Psoas muscle (tissue), 8 donors: Measurements from ENCODE around the gene PCNX4. TPM values are rescaled to one million over a fixed set of nuclear protein-coding genes. Genes with fewer than 3 reads are reported as not detected.

Experiments
- ATAC-seq, 4 donors: fragments of 200-7000 bp; cut with Tn5 transposase; one replicate each; pipeline ENCODE4 v1.9.1; 2020; ENCODE audit warnings: moderate library complexity in 3 of 4, mild to moderate bottlenecking in 2 of 4
- DNase-seq, 2 donors: peaks; one replicate each; pipeline ENCODE4 v3.0.0-alpha.2; 2020
- H3K27ac ChIP-seq: fragments of 200-600 bp; one replicate; pipeline ENCODE4 v1.8.0; 2022
- H3K27me3 ChIP-seq, 3 donors: fragments of 200-600 bp in 1 of 3; one replicate each; pipeline versions ENCODE4 v1.6.1 to v1.8.0; 2013 to 2022; ENCODE audit warnings: low read length in 2 of 3, mild to moderate bottlenecking in 2 of 3, moderate library complexity in 1 of 3; ENCODE audit not compliant: insufficient read depth in 3 of 3
- H3K36me3 ChIP-seq, 2 donors: fragments of 200-600 bp in 1 of 2; one replicate each; pipeline versions ENCODE4 v1.6.1 to v1.8.0; 2013 to 2022; ENCODE audit warnings: low read depth in 1 of 2, mild to moderate bottlenecking in 1 of 2, moderate library complexity in 1 of 2; ENCODE audit not compliant: insufficient read depth in 1 of 2
- H3K4me1 ChIP-seq: fragments of 200-600 bp; one replicate; pipeline ENCODE4 v1.8.0; 2022
- H3K4me3 ChIP-seq: fragments of 200-600 bp; one replicate; pipeline ENCODE4 v1.8.0; 2022; ENCODE audit warnings: mild to moderate bottlenecking
- H3K9me3 ChIP-seq: fragments of 200-600 bp; one replicate; pipeline ENCODE4 v1.8.0; 2022
- WGBS, 3 donors: extraction: QIAGEN DNeasy Blood & Tissue Kit; methylation state at CpG; one replicate each; pipeline versions ENCODE4 v1.1.6 to v1.1.7; 2013; 5-methylcytosine and 5-hydroxymethylcytosine counted together
- intact Hi-C, 2 donors: fragments of 100-400 bp; cut with DNase I; formaldehyde crosslinking; loops; one replicate each; pipeline versions ENCODE4 v1.11.0 to v1.14.2; 2022
- polyA plus RNA-seq, 3 donors: library from polyadenylated mRNA; stranded (reverse); fragments of 200-250 nt; gene quantifications; one replicate each; pipeline ENCODE4 v1.2.3, GENCODE V29; 2013
- total RNA-seq, 4 donors: library from RNA; stranded (reverse); fragmentation: NEBNext Ultra II Directional in 2 of 4; extraction: Animal tissue kit (Norgen Biotek cat#: 25700) in 2 of 4; gene quantifications; one replicate each; pipeline versions ENCODE4 v1.2.1 to v1.2.4, GENCODE V29; 2021 to 2023
- TF ChIP-seq, protein P1 (sequence below): fragments of 200-600 bp; IDR thresholded peaks from one replicate; pipeline ENCODE4 v1.8.0; 2022; ENCODE audit warnings: antibody characterized with exemption
- donor health status: healthy with polysubstance abuse.
- donor health status: DM: no; HTN: no; CAD: no; lungs with moderate emphysema.
- donor health status: Bipolar disorder and iron deficiency.
- donor health status: healthy.
- donor health status: DM: yes; HTN: yes; CAD: no.
- donor health status: DM: no; HTN: no; CAD: no.
- donor health status: DM: no; HTN: no; CAD: no.
- donor health status: DM: yes; HTN: yes; CAD: no.

PCNX4 gene
- total and polyA plus RNA-seq, 7 donors, result 13.0 to 41.4 (median 24.4) TPM

DNA sequence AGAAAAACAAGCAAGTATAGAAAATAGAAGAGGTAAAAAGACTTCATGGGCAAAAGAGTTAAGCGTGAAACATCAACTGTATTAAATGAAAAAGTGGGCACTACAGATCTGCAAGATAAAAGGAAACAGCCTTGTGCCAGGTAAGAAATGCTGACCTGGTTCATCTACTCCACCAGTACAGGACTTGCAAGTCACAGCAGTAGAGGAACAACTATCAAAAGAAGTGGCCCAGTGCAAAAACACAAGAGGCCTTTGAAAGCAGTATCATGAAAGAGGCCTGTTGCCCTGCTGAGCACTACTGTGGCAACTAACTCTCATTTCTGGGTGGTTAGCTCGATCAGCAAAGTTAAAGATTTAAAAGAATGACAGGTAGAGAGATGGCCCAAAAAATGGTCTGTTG is 62.9 kb downstream of the PCNX4 start:
- ATAC-seq, result no peak
- intact Hi-C loops, result loop anchor here in 1 of 2 donors (5.0 kb wide), 1 partner anchor 62 kb away; the partner anchor contains the start of gene PCNX4
- Histone ChIP-seq H3K9me3 (no peaks in the 10 kb centered on the region), H3K4me1 (peaks cover 78% of the 10 kb centered on the region), H3K36me3 (peaks cover 16 to 57% of the 10 kb centered on the region in 2 donors), H3K27me3 (no peaks in the 10 kb centered on the region), H3K4me3 (no peak overlapping the region), H3K27ac (peak overlapping the region; percentile 93)
- 93 to 94% (median 94%) methylated on average over 2 of the region's 2 CpGs for WGBS, 3 donors
- TF ChIP-seq, protein P1, sequence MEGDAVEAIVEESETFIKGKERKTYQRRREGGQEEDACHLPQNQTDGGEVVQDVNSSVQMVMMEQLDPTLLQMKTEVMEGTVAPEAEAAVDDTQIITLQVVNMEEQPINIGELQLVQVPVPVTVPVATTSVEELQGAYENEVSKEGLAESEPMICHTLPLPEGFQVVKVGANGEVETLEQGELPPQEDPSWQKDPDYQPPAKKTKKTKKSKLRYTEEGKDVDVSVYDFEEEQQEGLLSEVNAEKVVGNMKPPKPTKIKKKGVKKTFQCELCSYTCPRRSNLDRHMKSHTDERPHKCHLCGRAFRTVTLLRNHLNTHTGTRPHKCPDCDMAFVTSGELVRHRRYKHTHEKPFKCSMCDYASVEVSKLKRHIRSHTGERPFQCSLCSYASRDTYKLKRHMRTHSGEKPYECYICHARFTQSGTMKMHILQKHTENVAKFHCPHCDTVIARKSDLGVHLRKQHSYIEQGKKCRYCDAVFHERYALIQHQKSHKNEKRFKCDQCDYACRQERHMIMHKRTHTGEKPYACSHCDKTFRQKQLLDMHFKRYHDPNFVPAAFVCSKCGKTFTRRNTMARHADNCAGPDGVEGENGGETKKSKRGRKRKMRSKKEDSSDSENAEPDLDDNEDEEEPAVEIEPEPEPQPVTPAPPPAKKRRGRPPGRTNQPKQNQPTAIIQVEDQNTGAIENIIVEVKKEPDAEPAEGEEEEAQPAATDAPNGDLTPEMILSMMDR, result no peak
- DNase-seq, result no peak

DNA sequence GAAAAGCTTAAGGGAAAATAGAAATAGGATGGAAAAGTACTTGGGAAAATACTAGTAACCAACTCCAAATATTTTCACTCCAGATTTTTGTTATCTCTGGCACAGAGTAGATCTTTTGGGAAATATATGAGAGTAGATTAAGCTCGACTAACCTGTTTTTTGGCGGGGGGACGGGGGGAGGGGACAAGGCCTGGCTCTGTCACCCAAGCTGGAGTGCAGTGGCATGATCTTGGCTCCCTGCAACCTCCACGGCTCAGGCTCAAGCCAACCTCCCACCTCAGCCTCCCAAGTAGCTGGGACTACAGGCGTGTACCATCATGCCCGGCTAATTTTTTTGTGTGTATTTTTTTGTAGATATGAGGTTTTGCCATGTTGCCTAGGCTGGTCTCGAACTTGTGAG is 68.7 kb downstream of the PCNX4 start:
- H3K36me3 ChIP-seq, result peaks cover 2 to 12% of the 10 kb centered on the region in 2 donors
- peak overlapping the region; percentile 93 for H3K27ac ChIP-seq
- TF ChIP-seq, protein P1, result no peak
- H3K4me3 ChIP-seq, result peak overlapping the region; percentile 78
- no peaks in the 10 kb centered on the region for H3K27me3 ChIP-seq
- peaks cover 55% of the 10 kb centered on the region for H3K4me1 ChIP-seq
- intact Hi-C loops, result no loop called here
- no peak for ATAC-seq
- no peaks in the 10 kb centered on the region for H3K9me3 ChIP-seq
- WGBS, 3 donors, result 88 to 90% (median 88%) methylated on average over 7 of the region's 7 CpGs
- no peak for DNase-seq

DNA sequence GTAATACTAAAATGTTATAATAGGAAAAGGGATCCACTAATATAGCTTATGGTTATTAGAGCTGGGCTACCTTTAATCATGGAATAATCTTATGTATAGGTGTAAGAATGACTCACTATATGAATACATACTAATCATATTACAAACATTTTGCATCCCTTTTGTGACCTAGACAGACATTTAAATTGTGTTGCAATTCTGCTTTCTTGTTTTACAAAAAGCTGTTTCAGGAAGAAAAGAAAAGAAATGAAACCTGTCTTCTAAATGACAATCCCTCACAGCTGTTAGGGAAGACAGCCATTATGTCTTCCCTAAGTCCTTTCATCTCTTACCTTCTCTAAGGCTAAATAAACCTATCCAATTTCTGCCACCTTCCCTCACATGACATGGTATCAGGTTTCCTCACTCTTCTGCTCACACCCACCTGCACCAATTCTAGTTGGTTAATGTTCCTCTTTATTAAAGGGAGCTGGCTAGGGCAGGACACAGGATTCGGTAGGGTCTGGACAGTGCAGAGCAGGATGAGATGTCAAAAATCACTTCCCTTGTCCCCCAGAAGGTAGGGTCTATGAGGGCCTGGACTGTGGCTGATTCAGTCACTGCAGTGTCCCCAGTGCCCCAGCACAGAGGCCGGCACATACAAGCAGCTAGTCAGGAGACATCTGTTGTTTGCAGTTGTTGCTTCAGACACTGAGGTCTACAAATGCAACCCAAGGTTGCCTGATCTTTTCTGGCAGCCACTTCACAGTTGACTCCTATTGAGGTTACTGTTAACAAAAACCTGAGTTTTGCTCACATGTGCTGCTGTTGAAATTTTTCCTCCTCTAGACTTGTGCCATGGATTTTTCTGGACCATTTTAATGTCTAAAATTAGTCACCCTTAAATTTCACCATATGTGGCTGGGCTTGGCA is 69.7 kb downstream of the PCNX4 start:
- WGBS, 3 donors, result 12 to 31% (median 14%) methylated on average over 2 of the region's 2 CpGs
- TF ChIP-seq, protein P1, result no peak

DNA sequence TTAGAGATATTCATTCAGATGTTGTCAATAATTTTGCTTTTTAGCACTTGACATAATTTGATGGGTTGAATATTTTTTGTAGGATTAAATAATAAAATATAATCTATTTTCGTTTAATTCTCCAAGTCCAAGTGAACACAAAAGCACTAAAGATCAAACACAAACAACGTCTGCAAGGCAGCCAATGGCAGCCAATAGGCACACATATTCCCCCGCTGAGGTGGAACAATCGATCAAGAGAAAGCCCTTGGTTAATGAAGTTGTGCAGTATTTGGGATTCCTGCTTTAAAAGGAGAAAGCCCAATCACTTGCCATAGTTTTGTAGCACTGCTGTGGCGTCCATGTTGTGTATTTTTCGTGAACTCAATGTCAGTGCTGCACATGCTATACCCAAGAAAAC is 72.0 kb downstream of the PCNX4 start:
- peak overlapping the region; percentile 93 for H3K27ac ChIP-seq
- no peak for DNase-seq
- H3K4me3 ChIP-seq, result peak overlapping the region; percentile 78
- TF ChIP-seq, protein P1, result no peak
- no peaks in the 10 kb centered on the region for H3K9me3 ChIP-seq
- intact Hi-C loops, result loop anchor here in 1 of 2 donors (1.0 kb wide), 1 partner anchor 71 kb away; no protein-coding TSS in a partner anchor
- H3K36me3 ChIP-seq, result peaks cover 0 to 7% of the 10 kb centered on the region in 2 donors
- 49 to 63% (median 50%) methylated on average over 6 of the region's 6 CpGs for WGBS, 3 donors
- peaks cover 35% of the 10 kb centered on the region for H3K4me1 ChIP-seq
- ATAC-seq, result no peak
- H3K27me3 ChIP-seq, result no peaks in the 10 kb centered on the region

More for the DNA sequence above, 69.7 kb downstream of the PCNX4 start:
- ATAC-seq, result peak; percentile 53 to 69 (median 62)
- DNase-seq, result peak; percentile 64 to 71
- Histone ChIP-seq H3K27me3 (no peaks in the 10 kb centered on the region), H3K27ac (peak overlapping the region; percentile 93), H3K36me3 (peaks cover 0 to 7% of the 10 kb centered on the region in 2 donors), H3K4me3 (peak overlapping the region; percentile 78), H3K9me3 (no peaks in the 10 kb centered on the region), H3K4me1 (peaks cover 48% of the 10 kb centered on the region)
- intact Hi-C loops, result no loop called here
